ENCODE data around the gene OR6P1. TPM values are rescaled to one million over a fixed set of nuclear protein-coding genes. Genes with fewer than 3 reads are reported as not detected.

The OR6P1 gene, protein sequence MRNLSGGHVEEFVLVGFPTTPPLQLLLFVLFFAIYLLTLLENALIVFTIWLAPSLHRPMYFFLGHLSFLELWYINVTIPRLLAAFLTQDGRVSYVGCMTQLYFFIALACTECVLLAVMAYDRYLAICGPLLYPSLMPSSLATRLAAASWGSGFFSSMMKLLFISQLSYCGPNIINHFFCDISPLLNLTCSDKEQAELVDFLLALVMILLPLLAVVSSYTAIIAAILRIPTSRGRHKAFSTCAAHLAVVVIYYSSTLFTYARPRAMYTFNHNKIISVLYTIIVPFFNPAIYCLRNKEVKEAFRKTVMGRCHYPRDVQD
- polyA plus RNA-seq (ENCODE audit: insufficient read length in 3 of 3) = not detected

DNA sequence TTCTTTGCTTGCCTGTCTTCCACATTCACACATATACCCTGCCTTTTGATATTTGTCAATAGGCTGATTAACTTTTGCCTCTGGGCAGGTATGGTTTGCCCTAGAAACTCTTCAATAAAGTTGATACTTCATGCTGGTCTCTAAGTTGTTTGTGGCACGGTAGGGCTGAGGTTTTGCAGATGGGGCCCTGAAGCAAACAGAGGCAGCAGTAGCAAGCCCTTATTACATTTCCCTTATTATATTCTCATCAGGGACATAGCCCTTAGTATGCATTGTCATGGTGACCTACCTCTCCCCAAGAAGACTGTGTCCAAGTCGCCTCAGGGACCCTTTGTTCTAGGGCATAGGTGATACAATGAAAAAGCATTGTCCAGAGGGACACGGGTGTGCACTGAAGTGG lies at the start of gene OR6P1:
Gene OR6P1 (minus strand): TSS at position 101 of the 400 bp plus-strand sequence. CDS start 6,976 bp downstream, outside the sequence.
- no peak for DNase-seq (ENCODE audit: low read depth in 3 of 3, low spot score in 2 of 3)

GRCh38 chr1:158613764-158614163 lies 43.4 kb upstream of the OR6P1 start:
- no peak for DNase-seq (ENCODE audit: low read depth in 3 of 3, low spot score in 2 of 3)

DNA sequence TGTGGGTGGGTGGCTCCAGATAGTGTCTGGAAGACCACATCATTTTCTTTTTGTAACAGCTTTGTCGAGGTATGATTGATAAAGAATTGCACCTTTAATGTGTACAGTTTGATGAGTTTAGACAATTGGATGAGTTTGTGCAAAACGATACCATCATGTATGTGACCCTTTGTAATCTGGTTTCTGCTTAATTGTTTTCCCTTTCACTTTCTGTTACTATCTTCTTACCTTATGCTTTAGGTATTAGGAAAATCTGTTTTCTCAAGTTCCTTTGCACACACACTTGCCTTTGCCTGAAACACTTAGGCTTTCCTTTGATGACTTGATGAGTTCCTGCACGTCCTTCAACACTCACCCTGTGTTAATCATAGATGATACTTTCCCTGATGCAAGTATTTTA lies 41.5 kb upstream of the OR6P1 start:
- DNase-seq (ENCODE audit: low read depth in 3 of 3, low spot score in 2 of 3) = no peak

DNA sequence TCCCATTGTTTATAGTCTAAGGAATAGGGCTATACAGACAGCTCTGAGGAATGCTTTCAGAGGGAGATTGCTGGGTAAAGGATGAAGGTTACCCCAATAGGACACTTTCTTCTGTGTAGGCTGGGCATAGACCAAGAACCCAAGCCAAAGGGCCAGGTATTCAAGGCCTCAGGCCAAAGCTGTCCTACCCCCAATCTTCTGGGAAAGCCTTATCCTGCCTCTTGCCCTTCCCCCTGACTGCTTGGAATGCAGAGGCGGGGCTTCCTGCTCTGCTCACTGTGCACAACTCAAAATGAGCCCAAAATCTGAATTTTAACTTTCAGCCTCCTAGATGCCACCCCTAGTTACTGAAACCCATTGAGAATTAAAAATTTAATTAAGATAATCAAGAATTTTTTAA lies 36.9 kb upstream of the OR6P1 start:
- DNase-seq (ENCODE audit: low read depth in 3 of 3, low spot score in 2 of 3) = no peak

- DNase-seq (ENCODE audit: low read depth in 3 of 3, low spot score in 2 of 3) = no peak
Measured at GRCh38 chr1:158604968-158605367, 34.6 kb upstream of the OR6P1 start, which contains the start of gene OR10Z1. TSS of gene OR10Z1 (plus strand) at chr1:158605268. CDS start at chr1:158606439, 1,171 bp downstream.

DNA sequence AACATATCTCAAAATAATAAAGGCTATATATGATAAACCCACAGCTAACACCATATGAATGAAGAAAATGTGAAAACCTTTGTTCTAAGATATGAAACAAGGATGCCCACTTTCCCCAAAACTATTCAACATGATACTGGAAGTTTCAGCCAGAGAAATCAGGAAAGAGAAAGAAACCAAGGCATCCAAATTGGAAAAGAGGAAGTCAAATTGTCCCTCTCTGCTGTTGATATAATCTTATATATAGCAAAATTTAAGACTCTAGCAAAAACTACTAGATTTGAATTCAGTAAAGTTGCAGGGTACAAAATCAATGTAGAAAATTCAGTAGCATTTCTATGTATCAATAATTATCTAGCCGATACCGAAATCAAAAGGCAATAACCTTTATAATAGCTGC lies 30.4 kb upstream of the OR6P1 start:
- no peak for DNase-seq (ENCODE audit: low read depth in 3 of 3, low spot score in 2 of 3)

- DNase-seq (ENCODE audit: low read depth in 3 of 3, low spot score in 2 of 3) = no peak
Measured at GRCh38 chr1:158586942-158587341, 16.6 kb upstream of the OR6P1 start.

DNA sequence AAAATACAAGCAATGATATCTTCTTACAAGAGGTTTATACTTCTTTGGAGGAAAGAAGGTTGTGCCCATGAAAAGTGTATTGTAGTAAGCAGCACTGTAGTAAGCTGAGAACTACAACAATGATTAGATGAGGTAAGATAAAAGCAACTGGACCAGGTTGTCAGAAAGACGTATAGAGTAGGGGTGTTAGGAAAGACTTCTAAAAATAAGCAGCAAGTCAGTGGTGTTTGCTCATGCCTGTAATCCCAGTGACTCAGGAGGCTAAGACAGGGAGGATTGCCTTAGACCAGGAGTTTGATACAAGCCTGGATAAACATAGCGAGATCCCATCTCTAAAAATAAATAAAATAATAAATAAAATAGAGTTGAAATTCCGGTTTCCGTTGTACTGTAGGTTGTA lies 13.6 kb upstream of the OR6P1 start:
- no peak for DNase-seq (ENCODE audit: low read depth in 3 of 3, low spot score in 2 of 3)

DNA sequence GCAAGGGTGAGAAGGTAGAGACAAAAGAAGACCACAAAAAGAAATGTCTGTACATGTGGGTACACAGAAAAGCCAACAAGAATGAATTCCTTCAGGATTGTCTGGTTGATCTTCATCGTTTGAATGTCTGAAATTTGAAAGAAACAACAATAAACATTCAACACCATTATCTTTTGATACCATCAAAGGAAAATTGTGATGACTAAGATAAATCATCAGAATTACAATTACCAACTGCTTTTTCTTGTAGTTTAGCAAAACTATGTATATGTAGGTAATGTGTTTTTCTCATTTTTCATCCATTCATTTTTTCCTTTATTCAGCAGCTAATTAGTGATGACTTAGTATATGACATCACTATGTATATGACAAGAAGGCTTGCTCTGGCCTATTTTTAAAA lies 9.4 kb upstream of the OR6P1 start, which contains the start of gene OR10X1:
Gene OR10X1 (minus strand): TSS at position 167 of the 400 bp plus-strand sequence. CDS start 0 bp downstream, at position 167.
- no peak for DNase-seq (ENCODE audit: low read depth in 3 of 3, low spot score in 2 of 3)

GRCh38 chr1:158577561-158577960 lies 7.2 kb upstream of the OR6P1 start:
- no peak for DNase-seq (ENCODE audit: low read depth in 3 of 3, low spot score in 2 of 3)

DNA sequence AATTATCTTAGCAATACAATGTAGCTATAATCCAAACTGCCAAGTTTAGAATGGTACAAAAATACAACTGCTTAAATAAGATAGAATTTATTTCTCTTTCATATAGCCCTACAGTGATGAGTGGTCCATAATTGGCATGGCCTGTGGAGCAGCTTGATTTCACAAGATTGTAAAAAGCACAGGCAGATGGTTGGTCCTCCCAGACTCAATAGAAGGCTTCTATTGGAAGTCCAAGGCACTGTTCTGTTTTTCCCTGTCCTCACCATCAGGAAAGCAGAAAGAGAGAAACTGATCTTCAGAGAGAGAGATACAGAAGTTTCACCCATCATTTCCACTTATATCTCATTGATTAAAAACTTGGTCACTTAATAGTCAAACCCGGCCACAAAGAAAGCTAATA lies 1.8 kb upstream of the OR6P1 start:
- no peak for DNase-seq (ENCODE audit: low read depth in 3 of 3, low spot score in 2 of 3)

DNA sequence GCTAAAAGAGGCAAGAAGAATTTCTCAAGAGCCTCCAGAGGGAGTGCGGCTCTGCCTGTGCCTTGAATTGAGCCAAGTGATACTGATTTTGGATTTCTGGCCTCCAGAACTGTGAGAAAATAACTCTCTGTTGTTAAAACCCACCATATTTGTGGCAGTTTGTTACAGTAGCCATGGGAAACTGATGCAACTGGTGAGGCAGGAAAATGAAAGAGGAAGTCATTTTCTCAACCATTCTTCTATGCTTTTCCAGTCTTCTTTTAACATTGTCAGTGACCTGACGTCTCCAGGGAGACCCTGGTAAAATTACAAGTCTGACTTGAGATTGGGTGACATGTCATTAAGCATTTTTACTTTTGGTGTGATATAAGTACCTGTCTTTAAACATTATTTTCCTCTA lies 5.8 kb downstream of the OR6P1 start:
- DNase-seq (ENCODE audit: low read depth in 3 of 3, low spot score in 2 of 3) = no peak

- no peak for DNase-seq (ENCODE audit: low read depth in 3 of 3, low spot score in 2 of 3)
Measured at GRCh38 chr1:158563853-158564252, 6.5 kb downstream of the OR6P1 start.

DNA sequence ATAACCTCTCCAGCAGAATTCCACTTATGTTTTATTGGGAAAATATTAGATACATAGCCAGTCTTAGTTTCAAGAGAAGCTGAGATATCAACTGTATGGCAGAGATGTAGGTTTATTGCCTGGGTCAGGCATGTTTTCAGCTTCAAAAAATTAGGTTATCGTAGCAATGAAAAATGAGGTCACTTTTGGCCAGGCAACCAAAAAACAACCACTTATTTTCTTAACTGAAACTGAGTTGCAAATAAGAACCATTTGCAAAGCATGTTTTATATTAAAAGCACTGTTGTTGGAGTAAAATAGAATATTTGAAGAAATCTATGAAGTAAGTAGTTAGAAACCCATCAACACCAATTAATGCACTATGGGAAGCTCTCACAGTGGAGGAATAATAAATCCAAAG lies 10.7 kb downstream of the OR6P1 start:
- no peak for DNase-seq (ENCODE audit: low read depth in 3 of 3, low spot score in 2 of 3)

GRCh38 chr1:158554352-158554751 lies 16.0 kb downstream of the OR6P1 start, which contains the start of gene OR6Y1:
TSS of gene OR6Y1 (minus strand) at chr1:158554405. CDS start at chr1:158548105, 6,300 bp downstream.
- no peak for DNase-seq (ENCODE audit: low read depth in 3 of 3, low spot score in 2 of 3)

DNA sequence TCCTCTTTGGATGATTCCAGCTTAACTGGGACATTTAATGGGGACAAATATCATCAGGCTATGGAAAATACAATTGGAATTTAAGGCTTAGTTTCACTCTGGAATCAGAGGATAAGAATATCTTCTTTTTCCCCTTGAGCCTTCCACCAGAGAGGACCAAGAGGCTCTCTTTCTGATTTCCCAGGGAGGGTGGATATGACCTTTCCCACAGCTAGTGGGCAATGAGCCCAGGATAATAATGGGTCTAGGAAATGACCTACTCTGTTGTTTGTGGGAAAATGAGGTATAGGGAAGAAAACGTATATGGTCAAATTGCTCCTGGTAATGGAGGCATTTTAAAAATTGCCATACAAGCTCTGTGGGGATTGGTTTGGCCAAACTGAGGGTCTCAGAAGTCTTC lies 18.1 kb downstream of the OR6P1 start:
- DNase-seq (ENCODE audit: low read depth in 3 of 3, low spot score in 2 of 3) = no peak

- no peak for DNase-seq (ENCODE audit: low read depth in 3 of 3, low spot score in 2 of 3)
Measured at GRCh38 chr1:158547533-158547932, 22.8 kb downstream of the OR6P1 start.

- DNase-seq (ENCODE audit: low read depth in 3 of 3, low spot score in 2 of 3) = no peak
Measured at GRCh38 chr1:158537609-158538008, 32.8 kb downstream of the OR6P1 start.

DNA sequence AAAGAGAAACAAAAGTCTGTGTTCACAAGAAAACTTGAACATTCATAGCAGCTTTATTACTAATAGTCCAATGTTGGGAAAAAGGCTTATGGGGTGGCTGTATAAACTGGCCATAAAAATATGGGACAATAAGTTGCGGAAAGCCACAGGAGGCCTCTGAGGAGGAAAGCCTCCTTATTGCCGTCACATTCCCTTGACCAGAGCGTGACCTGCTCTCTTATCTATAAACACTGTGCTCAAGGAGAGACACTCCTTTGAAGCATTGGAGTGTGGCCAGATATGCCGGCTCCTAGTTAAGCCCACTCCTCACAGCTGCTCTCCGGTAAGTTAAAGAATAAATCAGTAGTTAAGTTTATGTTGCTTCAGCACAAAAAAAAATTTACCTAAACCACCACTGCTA lies 35.9 kb downstream of the OR6P1 start:
- no peak for DNase-seq (ENCODE audit: low read depth in 3 of 3, low spot score in 2 of 3)

DNA sequence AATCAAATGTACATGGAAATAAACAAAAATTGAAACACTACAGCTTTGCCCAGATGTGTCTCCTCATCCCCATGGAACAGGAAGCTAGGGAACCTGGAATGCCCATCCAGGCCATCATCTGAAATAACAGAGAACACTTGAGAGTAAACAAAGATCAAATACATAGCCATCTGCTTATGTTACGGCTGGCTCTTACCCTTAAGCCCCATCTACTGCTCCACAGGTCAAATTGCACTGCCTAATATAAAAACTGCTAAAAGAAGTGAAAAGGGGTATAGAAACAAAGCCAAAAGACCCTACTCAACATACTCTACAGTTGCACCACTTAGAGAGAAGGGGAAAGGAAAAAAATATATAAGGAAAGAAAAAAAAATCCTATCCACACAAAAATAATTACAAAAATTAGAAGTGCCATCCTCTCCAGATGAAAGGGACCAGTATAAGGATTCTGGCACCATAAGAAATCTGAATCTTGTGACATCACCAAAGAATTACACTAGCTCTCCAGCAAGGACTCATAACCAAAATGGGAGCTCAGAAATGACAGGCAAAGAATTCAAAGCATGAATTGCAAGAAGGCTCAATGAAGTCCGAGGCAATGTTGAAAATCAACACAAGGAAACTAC lies 43.1 kb downstream of the OR6P1 start:
- no peak for DNase-seq (ENCODE audit: low read depth in 3 of 3, low spot score in 2 of 3)

DNA sequence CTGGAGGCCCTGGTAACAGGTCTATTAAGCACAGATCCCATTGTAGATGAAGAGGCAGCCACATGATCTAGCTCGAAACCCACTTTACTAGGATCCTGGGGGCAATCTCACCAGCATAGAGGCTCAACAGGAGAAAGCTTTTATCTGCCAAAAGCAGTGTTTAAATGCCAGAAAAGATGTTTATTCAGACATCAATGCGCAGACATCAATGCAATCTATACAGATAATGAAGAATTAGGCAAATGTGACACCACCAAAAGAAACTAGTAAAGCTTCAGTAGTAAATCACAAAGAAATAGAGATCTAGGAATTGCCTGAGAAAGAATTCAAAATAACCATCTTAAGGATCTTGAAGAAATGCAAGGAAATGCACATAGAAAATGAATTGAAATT lies 48.7 kb downstream of the OR6P1 start:
- no peak for DNase-seq (ENCODE audit: low read depth in 3 of 3, low spot score in 2 of 3)

Data from right renal cortex interstitium (tissue), 3 donors.